Hepatocyte (in vitro differentiated cells): ENCODE results near the gene CD44.

ENCODE experiments used
- CTCF ChIP-seq: fragments of 200-600 bp; sonication (generic); IDR thresholded peaks from 2 replicates; pipeline ENCODE4 v1.5.1; 2016; ENCODE audit warnings: antibody characterized with exemption, mild to moderate bottlenecking; ENCODE audit not compliant: poor library complexity
- EZH2 ChIP-seq: fragments of 200-600 bp; sonication (generic); IDR thresholded peaks from 2 replicates; pipeline ENCODE4 v1.6.1; 2016; ENCODE audit warnings: antibody characterized with exemption, mild to moderate bottlenecking, borderline replicate concordance
- EZH2phosphoT487 ChIP-seq: fragments of 200-600 bp; sonication (generic); IDR thresholded peaks from one replicate; pipeline ENCODE4 v1.6.1; 2018; ENCODE audit warnings: antibody characterized with exemption, mild to moderate bottlenecking, low read depth, moderate library complexity; ENCODE audit not compliant: unreplicated experiment, severe bottlenecking

GRCh38 chr11:35114906-35115687 is 23.9 kb upstream of the CD44 start:
- no peak for TF ChIP-seq CTCF
- no peak for TF ChIP-seq EZH2phosphoT487
- no peak for TF ChIP-seq EZH2
